Right lobe of liver (tissue), 6 donors: ENCODE data around the gene MGAT4A. TPM values are rescaled to one million over a fixed set of nuclear protein-coding genes. Genes with fewer than 3 reads are reported as not detected.

Source experiments
- ATAC-seq, 4 donors: fragments of 200-7000 bp; cut with Tn5 transposase; one replicate each; pipeline ENCODE4 v1.9.1; 2020; ENCODE audit warnings: mild to moderate bottlenecking in 4 of 4, moderate library complexity in 4 of 4
- DNase-seq, 3 donors: peaks; one replicate each; pipeline ENCODE4 v3.0.0-alpha.2; 2020
- H3K27ac ChIP-seq, 3 donors: fragments of 200-600 bp; one replicate each; pipeline ENCODE4 v1.8.0; 2022
- H3K27me3 ChIP-seq, 2 donors: fragments of 200-600 bp; one replicate each; pipeline ENCODE4 v1.8.0; 2022
- H3K36me3 ChIP-seq, 4 donors: fragments of 200-600 bp; sonication (generic) in 1 of 4; one replicate each; pipeline versions ENCODE4 v1.5.1 to v1.8.0; 2017 to 2022; ENCODE audit warnings: control low read depth in 1 of 4
- H3K4me1 ChIP-seq, 4 donors: fragments of 200-600 bp; sonication (generic) in 1 of 4; one replicate each; pipeline versions ENCODE4 v1.5.1 to v1.8.0; 2017 to 2022; ENCODE audit warnings: control low read depth in 1 of 4
- H3K4me3 ChIP-seq, 3 donors: fragments of 200-600 bp; one replicate each; pipeline ENCODE4 v1.8.0; 2022
- H3K9me3 ChIP-seq, 4 donors: fragments of 200-600 bp; sonication (generic) in 1 of 4; one replicate each; pipeline versions ENCODE4 v1.5.1 to v1.8.0; 2017 to 2022; ENCODE audit warnings: control low read depth in 1 of 4
- POLR2A ChIP-seq: fragments of 450-650 bp; IDR thresholded peaks from one replicate; pipeline ENCODE4 v1.6.1; 2017; ENCODE audit warnings: antibody characterized with exemption, mild to moderate bottlenecking
- WGBS: methylation state at CpG from one replicate; pipeline ENCODE4 v1.1.6; 2018; ENCODE audit warnings: low coverage, low lambda C conversion rate; ENCODE audit not compliant: insufficient coverage; ENCODE audit errors: missing lambda C conversion rate; 5-methylcytosine and 5-hydroxymethylcytosine counted together
- intact Hi-C, 2 donors: fragments of 100-400 bp; cut with DNase I; formaldehyde crosslinking; loops; one replicate each; pipeline versions ENCODE4 v1.11.2 to v1.14.1; 2022
- total RNA-seq, 6 experiments: library from RNA; depleted of rRNA in 2 of 6; stranded (reverse); fragments of >200 nt in 2 of 6; fragmentation: NEBNext Ultra II Directional in 3 of 6; extraction: Animal tissue kit (Norgen Biotek cat#: 25700) in 3 of 6; gene quantifications; one replicate each; pipeline versions ENCODE4 v1.1.0 to v1.2.4, GENCODE V29; 2016 to 2023
- TF ChIP-seq, protein P1 (sequence below), 4 donors: fragments of 200-600 bp in 3 of 4; fragments of 450-650 bp in 1 of 4; IDR thresholded peaks; one replicate each; pipeline versions ENCODE4 v1.5.1 to v1.8.0; 2016 to 2022; ENCODE audit warnings: antibody characterized with exemption in 4 of 4, mild to moderate bottlenecking in 2 of 4
- donor health status: DM: no; HTN: yes; CAD: no.
- donor health status: DM: no; HTN: no; CAD: no.
- donor health status: DM: no; HTN: no; CAD: no.
- donor health status: DM: no; HTN: yes; CAD: no.
- donor health status: DM: no; HTN: yes; CAD: no.

Gene MGAT4A
- total RNA-seq, 6 experiments from 2014 or later: 7.8 to 16.0 (median 11.7) TPM

- no peak overlapping the region for H3K4me3 ChIP-seq
- H3K4me1 ChIP-seq: peaks cover 0 to 3% (median 0%) of the 10 kb centered on the region in 4 donors
- ATAC-seq (no peak), DNase-seq (no peak)
- no peaks in the 10 kb centered on the region for H3K36me3 ChIP-seq
- no peaks in the 10 kb centered on the region for H3K9me3 ChIP-seq
- TF ChIP-seq, protein P1, sequence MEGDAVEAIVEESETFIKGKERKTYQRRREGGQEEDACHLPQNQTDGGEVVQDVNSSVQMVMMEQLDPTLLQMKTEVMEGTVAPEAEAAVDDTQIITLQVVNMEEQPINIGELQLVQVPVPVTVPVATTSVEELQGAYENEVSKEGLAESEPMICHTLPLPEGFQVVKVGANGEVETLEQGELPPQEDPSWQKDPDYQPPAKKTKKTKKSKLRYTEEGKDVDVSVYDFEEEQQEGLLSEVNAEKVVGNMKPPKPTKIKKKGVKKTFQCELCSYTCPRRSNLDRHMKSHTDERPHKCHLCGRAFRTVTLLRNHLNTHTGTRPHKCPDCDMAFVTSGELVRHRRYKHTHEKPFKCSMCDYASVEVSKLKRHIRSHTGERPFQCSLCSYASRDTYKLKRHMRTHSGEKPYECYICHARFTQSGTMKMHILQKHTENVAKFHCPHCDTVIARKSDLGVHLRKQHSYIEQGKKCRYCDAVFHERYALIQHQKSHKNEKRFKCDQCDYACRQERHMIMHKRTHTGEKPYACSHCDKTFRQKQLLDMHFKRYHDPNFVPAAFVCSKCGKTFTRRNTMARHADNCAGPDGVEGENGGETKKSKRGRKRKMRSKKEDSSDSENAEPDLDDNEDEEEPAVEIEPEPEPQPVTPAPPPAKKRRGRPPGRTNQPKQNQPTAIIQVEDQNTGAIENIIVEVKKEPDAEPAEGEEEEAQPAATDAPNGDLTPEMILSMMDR (IDR thresholded peaks at IDR 0.05): no peak
- TF ChIP-seq POLR2A: no peak
- intact Hi-C loops: no loop called here
- 53% methylated on average over 2 of the region's 2 CpGs for WGBS
- H3K27ac ChIP-seq: no peak overlapping the region
- H3K27me3 ChIP-seq: no peaks in the 10 kb centered on the region
Observed at GRCh38 chr2:98734823-98735260, 3.9 kb upstream of the MGAT4A start.

DNA sequence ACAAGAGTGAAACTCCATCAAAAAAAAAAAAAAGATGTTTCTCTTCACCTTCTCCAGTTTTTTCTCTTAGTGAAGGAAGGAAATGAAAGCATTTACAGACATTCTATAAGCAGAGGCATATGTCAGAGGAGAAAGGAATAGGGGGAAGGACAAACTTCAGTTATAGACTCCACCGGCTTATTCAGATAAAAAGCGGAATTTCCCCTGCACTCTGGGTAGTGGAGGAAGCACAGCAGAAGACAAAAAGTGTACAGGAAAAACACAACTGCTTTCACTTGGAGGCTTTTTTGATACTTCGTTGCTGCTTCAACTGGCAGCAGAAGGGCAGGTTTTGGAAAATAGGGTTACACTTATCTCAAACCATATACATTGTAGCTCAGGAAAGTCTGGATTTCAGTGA is 3.2 kb upstream of the MGAT4A start:
- H3K9me3 ChIP-seq: no peaks in the 10 kb centered on the region
- no peak overlapping the region for H3K4me3 ChIP-seq
- intact Hi-C loops: no loop called here
- H3K27ac ChIP-seq: no peak overlapping the region
- no peak for DNase-seq
- peaks cover 0 to 10% (median 3%) of the 10 kb centered on the region in 4 donors for H3K4me1 ChIP-seq
- 63% methylated on average over 3 of the region's 3 CpGs for WGBS
- H3K27me3 ChIP-seq: no peaks in the 10 kb centered on the region
- no peaks in the 10 kb centered on the region for H3K36me3 ChIP-seq
- no peak for ATAC-seq
- no peak for TF ChIP-seq POLR2A
- TF ChIP-seq, protein P1 (IDR thresholded peaks at IDR 0.05): no peak

- DNase-seq (no peak), ATAC-seq (no peak)
- peak overlapping the region in 1 of 3 donors; percentile 88 for H3K4me3 ChIP-seq
- H3K27ac ChIP-seq: peak overlapping the region in 1 of 3 donors; percentile 81
- WGBS: 85% methylated on average over 8 of the region's 8 CpGs
- intact Hi-C loops: no loop called here
- no peaks in the 10 kb centered on the region for H3K9me3 ChIP-seq
- no peaks in the 10 kb centered on the region for H3K36me3 ChIP-seq
- no peak for TF ChIP-seq POLR2A
- TF ChIP-seq, protein P1 (IDR thresholded peaks at IDR 0.05): no peak
- peaks cover 0 to 25% (median 11%) of the 10 kb centered on the region in 4 donors for H3K4me1 ChIP-seq
- H3K27me3 ChIP-seq: no peaks in the 10 kb centered on the region
Observed at GRCh38 chr2:98732430-98733051, 1.6 kb upstream of the MGAT4A start.

- no peak for DNase-seq
- 25% methylated on average over 6 of the region's 6 CpGs for WGBS
- intact Hi-C loops: no loop called here
- Histone ChIP-seq H3K9me3 (no peaks in the 10 kb centered on the region), H3K4me1 (peaks cover 0 to 31% (median 14%) of the 10 kb centered on the region in 4 donors), H3K36me3 (no peaks in the 10 kb centered on the region), H3K27me3 (no peaks in the 10 kb centered on the region), H3K27ac (peak overlapping the region; percentile 81 to 93 (median 93)), H3K4me3 (peak overlapping the region; percentile 82 to 94 (median 88))
- TF ChIP-seq, protein P1 (IDR thresholded peaks at IDR 0.05): no peak
- no peak for TF ChIP-seq POLR2A
- peak in 3 of 4 donors; percentile 15 to 41 (median 27) for ATAC-seq
Observed at GRCh38 chr2:98731894-98732349, 990 bp upstream of the MGAT4A start.
